ENCODE data around the gene BRSK2.
"Not testable (repeated sequence)": the region's sequence is repeated elsewhere in the genome, so short reads cannot be mapped to it uniquely, and the experiment has no call there.

The BRSK2 gene

DNA sequence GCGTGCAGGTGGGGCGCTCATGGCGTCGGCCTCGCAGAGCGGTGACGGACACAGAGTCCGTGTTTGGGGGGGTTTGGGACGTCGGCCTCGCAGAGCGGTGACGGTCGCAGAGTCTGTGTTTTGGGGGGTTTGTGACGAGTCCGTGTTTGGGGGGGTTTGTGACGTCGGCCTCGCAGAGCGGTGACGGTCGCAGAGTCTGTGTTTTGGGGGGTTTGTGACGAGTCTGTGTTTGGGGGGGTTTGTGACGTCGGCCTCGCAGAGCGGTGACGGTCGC, 20.1 kb downstream of the BRSK2 start:
- DNase-seq (ENCODE audit: low spot score) = not testable (repeated sequence)

DNA sequence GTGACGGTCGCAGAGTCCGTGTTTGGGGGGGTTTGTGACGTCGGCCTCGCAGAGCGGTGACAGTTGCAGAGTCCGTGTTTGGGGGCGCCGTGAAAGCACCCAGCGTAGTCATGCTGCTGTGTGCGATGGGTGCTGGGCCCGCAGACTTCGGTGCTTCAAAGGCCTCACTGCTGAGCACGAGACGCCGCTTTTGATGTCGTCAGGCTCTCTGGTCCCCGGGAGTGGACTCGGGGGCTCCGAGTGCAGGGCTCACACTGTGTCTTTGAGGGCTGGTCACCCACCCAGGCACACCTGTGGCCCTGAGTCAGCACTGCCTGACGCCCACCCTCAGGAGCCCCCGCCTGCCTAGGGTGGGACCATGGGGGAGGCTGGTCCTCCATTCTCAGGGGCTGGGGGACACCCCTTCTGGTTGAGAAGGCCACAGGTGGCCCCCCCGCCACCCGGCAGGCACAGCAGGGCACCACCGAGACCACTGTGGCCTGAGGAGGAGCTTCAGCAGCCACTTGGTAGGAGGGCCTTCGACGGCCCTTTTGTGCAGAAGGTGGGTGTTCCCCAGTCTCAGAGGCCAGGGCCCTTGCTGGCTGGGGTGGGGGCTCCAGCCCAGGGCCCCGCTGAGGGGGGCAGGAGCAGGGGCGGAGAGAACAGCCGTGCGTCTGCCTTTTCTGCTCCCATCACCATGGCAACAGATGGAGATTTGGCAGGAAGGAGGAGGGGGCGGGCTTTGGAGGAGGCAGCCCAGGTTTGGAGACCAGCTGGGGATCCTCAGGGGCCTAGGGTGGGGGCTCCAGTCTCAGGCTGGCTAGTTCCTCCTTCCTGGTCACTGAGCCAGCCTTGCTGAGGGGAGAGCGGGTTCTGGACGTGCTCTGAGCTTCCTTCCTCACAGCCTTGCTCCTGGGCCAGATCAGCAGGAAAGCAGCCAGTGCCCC, 20.9 kb downstream of the BRSK2 start:
- DNase-seq (ENCODE audit: low spot score) = no peak

DNA sequence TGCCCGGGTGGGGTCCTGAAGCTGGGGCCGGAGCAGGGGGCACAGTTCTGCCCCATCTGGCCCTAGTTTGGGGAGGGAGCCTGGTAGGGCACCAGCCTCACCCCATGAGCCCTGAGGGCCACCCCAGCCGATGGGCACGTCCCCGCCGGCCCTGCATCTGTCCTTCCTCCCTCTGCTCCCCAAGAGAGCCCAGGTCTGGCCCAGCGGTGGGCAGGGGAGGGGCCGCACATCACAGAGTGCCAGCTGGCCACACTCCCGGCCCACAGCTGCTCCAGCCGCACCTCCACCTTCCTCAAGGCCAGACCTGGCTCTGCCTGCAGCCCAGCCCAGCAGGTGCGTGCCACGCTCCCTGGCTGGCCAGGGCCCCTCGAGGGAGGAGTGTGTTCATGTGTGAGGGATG, 21.6 kb downstream of the BRSK2 start:
- DNase-seq (ENCODE audit: low spot score) = no peak

DNA sequence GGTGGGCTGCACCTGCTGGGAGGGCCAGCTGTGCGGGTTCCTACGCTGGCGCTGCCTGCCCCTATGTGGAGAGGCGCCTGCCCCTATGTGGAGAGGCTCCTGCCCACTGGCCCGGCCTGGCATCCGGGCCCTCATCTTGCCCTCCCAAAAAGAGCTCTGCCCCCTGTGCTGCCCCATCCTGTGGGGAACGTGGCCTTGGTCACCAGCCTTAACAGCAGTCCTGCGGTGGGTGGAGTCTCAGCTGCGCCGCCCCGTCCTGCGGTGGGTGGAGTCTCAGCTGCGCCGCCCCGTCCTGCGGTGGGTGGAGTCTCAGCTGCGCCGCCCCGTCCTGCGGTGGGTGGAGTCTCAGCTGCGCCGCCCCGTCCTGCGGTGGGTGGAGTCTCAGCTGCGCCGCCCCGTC, 22.0 kb downstream of the BRSK2 start:
- not testable (repeated sequence) for DNase-seq (ENCODE audit: low spot score)

DNA sequence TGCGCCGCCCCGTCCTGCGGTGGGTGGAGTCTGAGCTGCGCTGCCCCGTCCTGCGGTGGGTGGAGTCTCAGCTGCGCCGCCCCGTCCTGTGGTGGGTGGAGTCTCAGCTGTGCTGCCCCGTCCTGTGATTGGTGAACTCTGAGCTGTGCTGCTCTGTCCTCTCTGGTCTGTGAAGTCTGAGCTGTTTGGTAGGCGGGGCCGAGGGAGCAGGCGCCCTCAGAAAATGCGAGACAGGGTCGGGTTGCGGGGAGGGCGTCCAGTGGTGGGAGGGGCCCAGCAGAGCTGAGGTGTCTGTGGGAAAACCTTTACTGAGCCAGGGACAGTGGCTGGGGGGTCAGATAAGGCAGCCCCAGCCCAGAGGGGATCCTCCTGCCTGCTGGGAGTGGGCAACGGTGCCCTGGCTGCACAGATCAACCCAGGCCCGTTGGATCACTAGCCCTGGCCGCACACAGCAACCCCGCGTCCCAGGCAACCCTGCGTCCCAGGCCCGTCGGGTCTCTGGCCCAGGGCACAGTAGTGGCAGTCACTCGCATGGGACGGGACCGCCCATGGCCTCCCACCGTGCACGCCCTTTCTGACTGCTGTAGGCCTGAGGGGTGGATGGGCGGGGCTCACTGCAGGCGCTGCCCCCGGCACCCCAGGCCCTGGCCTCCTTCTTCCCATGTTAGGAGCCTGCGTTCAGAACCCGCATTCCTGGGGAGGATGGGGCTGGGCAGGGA, 22.8 kb downstream of the BRSK2 start:
- no peak for DNase-seq (ENCODE audit: low spot score)

DNA sequence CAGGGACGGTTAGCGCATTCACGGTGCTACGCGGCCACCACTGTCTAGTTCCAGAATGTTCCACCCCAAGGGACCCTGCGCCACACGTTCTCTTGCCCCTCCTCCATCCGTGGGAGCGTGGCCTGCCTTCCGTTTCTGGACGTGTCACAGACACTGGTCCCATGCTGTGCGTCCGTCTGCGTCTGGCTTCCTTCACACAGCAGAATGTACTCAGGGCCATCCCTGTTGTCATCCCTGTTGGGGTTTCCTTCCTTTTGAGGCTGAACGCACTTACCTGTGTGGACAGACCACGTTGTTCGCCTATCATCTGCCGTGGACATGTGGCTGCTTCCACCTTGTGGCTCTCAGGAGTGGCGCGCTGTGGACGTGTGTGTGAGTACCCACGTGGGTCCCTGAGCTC, 24.9 kb downstream of the BRSK2 start:
- no peak for DNase-seq (ENCODE audit: low spot score)

DNA sequence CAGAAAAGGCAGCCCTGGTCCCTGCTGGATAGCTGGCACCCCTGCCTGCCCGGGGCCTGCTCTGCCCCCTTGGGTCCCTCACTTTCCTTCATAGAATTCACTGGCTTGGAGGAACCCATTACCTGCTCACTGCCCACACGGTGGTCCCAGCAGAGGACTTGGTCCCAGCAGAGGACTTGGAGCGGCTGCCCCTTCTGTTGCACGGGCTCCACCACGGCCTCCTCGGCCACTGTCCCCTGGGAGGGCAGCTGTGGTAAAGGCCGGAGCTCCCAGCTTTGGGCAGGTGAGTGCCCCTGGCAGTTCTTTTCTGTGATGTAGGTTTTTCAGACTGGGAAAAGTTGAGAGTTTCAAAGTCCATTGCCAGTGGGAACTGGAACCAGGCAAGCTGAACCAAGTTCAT, 25.9 kb downstream of the BRSK2 start:
- no peak for DNase-seq (ENCODE audit: low spot score)

DNA sequence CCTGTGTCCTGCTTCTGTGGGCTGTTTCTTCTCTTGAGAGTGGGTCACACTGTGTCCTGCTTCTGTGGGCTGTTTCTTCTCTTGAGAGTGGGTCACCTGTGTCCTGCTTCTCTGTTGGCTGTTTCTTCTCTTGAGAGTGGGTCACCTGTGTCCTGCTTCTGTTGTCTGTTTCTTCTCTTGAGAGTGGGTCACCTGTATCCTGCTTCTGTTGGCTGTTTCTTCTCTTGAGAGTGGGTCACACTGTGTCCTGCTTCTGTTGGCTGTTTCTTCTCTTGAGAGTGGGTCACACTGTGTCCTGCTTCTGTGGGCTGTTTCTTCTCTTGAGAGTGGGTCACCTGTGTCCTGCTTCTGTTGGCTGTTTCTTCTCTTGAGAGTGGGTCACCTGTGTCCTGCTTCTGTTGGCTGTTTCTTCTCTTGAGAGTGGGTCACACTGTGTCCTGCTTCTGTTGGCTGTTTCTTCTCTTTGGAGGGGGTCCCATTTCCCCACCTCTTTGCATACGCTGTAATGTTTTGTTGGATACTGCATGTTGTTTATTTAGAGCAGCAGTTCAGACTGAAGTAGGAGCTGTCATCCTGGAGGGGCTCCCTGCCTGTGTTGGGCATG, 28.6 kb downstream of the BRSK2 start:
- DNase-seq (ENCODE audit: low spot score) = not testable (repeated sequence)

DNA sequence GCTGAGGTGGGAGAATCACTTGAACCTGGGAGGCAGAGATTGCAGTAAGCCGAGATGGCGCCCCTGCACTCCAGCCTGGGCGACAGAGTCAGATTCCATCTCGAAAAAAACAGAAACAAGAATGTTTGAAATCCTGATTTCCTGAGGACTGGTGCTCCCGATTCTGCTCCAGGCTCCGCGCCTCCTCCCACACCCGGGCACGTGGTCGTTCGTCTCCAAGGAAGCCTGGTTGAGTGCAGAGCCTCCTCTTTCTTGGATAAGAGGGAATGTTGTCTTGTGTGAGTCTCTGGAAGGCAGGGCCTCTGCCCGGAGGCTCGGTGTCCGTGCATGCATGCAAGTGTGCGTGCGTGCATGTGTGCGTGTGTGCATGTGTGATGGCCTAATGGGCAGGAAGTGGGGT, 30.1 kb downstream of the BRSK2 start:
- DNase-seq (ENCODE audit: low spot score) = no peak

DNA sequence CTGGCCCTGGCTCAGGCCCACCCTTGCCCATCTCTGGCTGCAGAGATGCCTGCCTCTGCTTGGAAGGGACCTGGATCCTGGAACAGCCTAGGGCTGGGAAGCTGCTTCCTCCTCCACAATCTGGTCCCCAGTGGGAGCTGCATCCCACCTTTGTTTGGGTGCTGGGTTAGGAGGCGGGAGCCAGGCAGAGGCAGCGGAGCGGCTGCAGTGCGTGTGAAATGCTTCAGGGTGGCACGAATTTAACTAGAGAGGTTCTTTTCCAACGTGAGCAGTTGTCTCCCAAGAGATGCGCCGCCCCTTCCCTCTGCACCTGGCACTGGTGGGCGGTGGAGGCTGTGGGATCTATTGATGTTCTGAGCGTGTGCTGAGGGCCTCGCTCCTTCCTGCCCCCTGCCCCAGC, 31.6 kb downstream of the BRSK2 start:
- DNase-seq (ENCODE audit: low spot score) = no peak

DNA sequence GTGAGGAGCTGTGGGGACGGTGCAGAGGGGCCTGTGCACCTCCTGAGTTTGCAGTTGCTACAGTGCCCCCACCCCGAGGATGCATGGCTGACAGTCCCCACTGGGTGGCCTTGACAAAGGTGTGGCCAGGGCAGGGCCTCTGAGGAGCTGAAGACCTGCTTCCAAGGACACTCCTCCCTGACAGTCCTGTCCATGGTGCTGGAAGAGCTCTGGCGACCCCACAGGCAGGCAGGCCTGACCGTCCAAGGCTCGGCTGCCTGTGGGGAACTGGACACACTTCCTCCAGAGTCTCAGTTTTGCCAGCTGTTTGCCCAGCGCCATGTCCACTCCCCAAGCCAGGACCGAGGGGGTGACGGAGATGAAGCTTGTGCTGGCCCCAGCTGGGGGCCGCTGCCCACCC, 32.7 kb downstream of the BRSK2 start:
- DNase-seq (ENCODE audit: low spot score) = no peak

DNA sequence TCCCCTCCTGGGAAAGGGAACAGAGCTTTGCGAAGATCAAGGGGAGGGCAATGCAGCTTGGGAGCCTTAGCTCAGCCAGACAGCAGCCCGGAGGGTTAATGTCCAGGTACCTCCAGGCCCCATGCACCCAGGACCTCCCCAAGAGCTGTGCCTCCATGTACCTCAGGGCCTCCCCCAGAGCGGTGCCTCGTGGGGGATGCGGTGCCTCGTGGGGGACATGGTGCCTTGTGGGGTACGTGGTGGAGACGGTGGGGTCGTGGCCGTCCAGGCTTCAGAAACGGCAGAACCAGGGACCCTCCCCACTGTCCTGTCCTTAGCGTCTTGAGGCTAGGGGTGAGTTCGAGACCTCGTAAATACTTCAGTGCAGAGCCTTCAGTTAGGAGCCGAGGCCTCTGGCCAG, 33.2 kb downstream of the BRSK2 start:
- no peak for DNase-seq (ENCODE audit: low spot score)

DNA sequence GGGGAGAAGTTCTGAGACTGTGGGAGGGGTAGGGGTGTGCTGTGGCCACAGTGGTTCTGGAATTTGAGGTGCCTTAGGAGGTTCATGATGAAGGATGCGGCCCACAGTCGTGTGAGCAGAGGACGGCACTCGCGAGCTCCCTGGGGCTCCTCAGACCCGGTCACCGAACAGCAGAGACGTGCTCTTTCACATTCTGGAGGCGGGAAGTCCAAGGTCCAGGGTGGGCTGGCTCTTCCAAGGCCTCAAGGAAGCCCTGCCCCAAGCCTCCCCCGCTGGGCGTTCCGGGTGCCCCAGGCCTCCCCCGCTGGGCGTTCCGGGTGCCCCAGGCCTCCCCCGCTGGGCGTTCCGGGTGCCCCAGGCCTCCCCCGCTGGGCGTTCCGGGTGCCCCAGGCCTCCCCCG, 33.7 kb downstream of the BRSK2 start:
- DNase-seq (ENCODE audit: low spot score) = not testable (repeated sequence)

DNA sequence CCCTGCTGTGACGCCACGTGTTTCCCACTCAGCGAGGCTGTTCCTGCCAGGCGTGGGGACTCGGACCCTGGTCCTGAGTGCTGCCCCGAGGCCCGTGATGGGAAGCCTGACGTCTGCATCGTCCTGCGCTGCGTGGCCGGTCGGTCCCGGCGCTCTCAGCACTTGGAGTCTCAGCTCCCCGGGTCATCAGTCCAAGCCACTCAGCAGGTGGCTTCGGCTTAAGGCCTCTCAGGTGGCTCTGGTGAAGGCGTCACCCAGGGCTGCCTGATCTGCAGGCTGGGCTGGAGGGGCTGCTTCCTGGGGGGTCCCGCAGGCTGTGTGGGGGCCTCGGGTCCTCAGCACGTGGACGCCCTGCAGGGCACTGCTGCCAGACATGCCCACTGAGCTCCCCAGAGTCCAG, 35.3 kb downstream of the BRSK2 start:
- no peak for DNase-seq (ENCODE audit: low spot score)

DNA sequence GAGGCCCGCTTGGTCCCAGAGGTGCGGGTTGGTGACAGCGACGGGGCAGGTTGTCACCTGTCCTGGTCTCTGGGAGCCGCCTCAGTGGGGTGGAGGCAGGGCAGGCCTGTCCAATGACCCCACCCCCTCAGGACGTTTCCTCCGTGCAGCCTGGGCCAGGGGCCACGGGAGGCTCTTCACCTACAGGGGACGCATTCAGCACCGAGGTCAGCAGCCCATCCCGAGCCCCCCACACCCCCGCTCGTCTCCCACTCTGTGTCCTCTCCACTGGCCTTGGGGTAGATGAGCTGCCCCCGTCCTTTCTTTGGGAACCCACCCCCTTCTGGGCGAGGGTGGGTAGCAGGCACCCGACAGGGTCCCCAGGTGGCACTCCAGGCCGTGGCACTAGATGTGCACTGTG, 35.7 kb downstream of the BRSK2 start:
- DNase-seq (ENCODE audit: low spot score) = no peak

DNA sequence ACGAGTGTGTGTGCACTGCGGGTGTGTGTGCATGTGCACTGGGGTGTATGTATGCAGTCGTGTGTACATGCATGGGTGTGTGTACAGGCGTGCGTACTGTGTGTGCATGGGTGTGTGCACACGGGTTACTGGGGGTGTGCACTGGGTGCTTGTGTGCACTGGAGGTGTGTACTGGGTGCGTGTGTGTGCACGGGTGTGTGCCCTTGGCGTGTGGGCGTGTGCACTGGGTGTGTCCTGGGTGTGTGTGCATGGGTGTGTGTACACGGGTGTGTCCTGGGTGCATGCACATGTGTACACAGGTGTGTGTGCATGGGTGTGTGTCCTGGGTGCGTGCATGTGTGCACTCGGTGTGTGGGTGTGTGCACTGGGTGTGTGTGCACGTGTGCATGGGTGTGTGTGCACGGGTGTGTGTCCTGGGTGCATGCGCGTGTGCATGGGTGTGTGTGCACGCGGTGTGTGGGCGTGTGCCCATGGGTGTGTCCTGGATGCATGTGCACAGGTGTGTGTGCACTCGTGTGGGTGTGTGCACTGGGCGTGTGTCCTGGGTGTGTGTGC, 39.1 kb downstream of the BRSK2 start:
- DNase-seq (ENCODE audit: low spot score) = no peak

DNA sequence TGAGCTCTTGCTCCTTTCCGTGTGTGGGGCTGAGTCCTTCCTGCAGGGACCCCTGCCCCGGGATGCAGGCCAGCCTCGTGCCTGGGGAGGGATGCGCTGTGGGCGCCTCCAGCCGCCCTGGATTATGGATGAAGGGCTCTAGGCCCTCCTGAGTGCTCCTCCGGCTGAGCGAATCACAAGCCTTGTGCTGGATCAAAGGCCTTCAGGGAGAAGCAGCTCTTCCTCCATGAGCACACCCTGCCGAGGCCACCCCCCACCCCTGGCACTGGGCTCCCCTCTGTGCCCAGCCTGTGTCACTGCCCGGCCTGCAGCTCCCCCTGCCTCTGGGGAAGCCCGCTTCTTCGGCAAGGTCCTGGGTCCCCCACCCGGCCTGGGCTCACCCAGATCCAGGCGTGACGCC, 43.8 kb downstream of the BRSK2 start:
- DNase-seq (ENCODE audit: low spot score) = no peak

DNA sequence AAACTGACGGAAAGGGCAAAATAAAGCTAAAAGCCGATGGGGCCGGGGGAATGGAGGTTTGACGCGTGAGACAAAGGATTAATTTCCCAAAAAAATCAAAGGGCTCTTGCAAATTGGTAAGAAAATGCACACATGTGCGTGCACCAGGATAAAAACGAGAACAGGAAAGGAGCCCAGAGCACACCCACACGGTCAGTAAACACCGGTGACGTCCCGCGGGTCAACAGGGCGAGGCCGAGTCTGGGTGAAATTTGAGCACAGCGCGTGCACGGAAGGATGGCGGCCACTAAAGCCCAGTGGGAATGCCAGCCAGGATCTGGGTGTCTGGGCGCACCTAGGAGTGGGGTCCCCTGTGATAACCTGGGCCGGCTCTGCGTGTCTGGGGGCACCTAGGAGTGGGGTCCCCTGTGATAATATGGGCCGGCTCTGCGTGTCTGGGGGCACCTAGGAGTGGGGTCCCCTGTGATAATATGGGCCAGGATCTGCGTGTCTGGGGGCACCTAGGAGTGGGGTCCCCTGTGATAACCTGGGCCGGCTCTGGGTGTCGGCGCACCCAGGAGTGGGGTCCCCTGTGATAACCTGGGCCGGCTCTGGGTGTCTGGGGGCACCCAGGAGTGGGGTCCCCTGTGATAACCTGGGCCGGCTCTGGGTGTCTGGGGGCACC, 44.4 kb downstream of the BRSK2 start:
- DNase-seq (ENCODE audit: low spot score) = no peak

DNA sequence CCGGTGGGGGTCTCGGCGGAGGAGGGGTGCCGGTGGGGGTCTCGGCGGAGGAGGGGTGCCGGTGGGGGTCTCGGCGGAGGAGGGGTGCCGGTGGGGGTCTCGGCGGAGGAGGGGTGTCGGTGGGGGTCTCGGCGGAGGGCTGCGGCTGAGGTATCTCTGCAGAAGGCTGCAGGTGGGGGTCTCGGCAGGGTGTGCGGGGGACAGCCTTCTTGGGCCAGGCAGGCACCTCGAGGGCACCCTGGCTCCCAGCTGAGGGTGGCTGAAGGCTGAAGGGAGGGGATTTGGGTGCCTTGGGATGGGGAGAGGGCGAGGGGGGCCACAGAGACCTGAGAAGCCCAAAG, 45.7 kb downstream of the BRSK2 start:
- not testable (repeated sequence) for DNase-seq (ENCODE audit: low spot score)

DNA sequence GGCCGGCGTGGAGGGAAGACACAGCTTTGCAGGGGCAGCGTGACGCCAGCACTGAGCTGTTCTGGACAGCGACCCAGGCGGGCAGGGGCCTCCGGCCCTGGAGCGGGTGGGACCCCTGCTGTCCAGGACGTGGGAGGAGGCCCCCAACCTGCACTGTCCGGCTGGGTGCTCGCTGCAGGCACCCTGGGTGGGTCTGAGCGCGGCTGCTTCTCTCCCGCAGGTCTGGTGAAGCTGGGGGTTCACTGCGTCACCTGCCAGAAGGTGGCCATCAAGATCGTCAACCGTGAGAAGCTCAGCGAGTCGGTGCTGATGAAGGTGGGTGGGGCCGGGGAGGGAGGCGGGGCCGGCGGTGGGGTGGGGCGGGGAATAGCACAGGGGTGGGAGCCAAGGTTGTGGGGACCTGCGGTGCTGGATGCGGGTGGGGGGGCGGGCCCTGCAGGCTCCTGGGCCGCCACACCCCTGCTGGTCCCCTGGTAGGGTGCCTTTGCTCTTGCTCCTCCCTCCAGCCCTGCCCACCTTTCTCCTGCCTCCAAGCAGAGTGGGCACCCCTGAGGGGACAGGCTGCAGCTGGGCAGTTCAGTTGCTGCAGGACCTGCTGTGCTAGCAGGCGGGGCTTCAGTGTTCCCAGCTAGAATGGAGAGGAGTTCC, 46.2 kb downstream of the BRSK2 start:
- DNase-seq (ENCODE audit: low spot score) = no peak

DNA sequence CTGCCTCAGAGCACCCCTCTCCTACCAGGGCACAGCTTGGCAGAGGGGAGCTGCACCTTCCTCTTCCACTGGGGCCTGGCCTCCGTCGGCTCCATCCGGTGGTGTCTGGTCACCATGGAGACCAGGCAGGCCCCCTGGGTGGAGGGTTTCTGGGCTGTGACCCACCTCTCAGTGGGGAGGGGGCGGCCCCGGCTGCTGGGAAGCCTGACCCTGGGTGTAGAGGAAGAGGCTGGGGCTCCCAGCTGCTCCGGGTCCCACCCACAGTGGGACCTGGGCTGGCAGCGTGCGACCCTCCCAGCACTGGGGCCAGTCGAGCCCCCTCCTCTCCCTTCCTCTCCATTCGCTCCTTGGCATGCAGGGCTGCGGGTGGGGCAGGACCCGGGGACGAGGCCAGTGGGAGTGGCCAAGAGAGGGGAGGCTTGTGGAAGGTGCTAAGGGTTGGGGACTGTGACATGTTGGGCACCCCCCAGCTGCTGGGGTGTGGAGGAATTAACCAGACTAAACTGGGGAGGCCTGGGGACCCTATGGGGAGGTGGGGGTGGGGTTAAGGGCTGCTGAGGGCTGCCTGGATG, 46.8 kb downstream of the BRSK2 start:
- no peak for DNase-seq (ENCODE audit: low spot score)

DNA sequence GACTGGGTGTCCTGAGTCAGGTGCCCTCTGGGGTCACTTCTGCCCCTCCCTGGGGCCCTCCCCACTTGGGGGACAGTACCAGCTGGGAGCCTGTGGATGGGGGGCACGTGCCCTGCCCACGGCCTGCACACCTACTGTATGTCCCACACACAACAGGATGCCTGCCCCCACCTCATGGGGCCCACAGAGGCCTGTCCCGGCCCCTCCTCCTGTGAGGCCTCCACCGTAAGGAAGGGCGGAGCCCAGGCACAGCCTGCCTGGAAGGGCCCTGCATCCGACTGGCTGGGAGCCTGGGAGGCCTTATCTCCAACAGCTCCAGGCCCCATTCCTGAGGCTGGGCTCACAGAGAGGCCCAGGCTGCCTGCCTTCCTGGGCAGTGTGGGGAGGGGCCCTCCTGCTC, 47.8 kb downstream of the BRSK2 start:
- no peak for DNase-seq (ENCODE audit: low spot score)

Data from hematopoietic multipotent progenitor cell treated with erythropoietin and hydrocortisone succinate and interleukin-3 and kit ligand, for 17 days (in vitro differentiated cells).